Kidney glomerular epithelial cell (primary cell): ENCODE results near the gene LACC1.

Experiments used
- DNase-seq: peaks from one replicate; lab custom pipeline; 2025; lab: John Stamatoyannopoulos, UW

LACC1 gene

GRCh38 chr13:43879755-43880181, at the start of gene LACC1:
TSS of gene LACC1 (plus strand) at chr13:43879904. CDS start at chr13:43880986, 1,082 bp downstream.
- no peak for DNase-seq

DNA sequence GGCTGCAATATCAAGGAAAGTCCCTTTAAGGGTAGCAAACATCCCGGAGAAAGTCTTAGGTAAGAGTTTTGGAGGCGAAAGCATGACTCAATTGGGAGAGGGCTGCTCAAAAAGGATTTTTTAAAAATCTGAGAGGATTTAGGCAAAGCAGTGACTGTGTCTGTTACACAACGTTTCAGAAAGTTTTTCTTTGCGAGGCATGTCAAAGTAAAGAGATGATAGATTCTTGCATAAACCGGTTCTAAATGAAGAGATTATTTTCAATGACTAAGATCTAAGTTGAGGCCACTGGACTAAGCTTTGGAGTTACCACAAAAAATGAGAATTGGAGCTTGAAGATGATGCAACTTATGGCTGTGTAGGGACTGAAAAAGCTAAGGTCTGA, 49.2 kb upstream of the LACC1 start:
- DNase-seq: no peak

GRCh38 chr13:43831088-43831487, 48.6 kb upstream of the LACC1 start:
- DNase-seq: no peak

- DNase-seq: no peak
Observed at GRCh38 chr13:43835701-43836100, 44.0 kb upstream of the LACC1 start.

DNA sequence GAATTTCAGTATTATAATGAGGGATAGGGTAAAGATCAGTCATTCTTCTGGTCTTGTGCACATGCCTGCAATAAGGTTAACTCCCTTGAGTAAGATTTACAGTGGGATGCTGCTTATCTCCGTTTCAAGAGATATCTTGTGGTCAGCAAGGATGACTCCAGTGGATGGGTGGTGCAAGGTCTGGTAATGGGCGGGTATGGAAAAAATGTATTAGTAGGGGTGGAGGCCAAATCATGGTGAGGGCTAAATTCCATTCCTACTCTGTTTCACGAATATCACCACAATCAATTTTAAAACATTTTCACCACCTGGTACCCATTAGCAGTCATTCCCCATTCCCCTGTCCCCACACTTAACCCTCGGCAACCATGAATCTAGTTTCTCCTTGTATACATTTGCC, 40.8 kb upstream of the LACC1 start:
- DNase-seq: no peak

GRCh38 chr13:43846496-43847158, 33.1 kb upstream of the LACC1 start:
- DNase-seq: no peak

DNA sequence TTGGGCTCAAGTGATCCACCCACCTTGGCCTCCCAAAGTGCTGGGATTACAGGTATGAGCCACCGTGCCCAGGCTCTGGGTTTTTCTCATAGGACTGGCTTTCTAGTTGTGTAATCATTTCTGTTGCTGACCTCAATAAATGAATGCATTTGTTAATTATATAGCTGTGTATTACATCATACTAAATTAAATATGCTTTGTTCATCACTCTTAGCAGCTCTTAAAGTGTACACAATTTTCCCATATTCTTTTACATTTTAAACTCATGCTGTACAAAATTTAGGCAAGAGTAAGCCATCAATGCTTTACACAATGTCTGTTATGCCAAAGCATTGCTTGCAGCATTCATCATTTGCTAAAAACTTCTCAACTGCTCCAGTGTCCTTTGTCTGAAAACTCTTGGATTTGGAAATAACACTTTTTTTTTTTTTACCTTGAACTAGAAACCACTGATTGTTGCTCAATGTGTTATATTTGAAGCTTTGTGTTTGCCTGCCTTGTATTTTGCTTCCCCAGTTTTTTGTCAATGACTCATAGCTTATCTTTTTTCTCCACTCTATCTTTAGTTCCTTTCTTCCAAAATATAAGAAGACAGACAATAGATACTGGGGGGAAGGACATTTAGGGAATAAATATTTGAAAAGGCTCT, 31.6 kb upstream of the LACC1 start:
- DNase-seq: no peak

DNA sequence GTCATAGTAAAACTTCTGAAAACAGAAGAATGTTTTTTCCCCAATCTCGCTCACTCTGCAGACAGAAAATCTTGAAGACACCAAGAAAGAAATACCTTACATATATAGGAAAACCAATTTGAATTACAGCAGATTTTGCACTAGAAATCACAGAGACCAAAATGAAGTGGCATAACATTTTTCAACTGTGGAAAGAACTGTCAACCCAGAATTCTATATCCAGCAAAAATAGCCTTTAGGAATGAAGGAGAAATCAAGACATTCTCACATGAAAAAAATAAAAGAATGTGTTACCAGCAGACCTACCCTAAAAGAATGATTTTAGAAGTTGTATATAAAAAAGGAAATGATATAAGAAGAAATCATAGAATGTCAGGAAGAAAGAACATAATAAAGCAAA, 28.8 kb upstream of the LACC1 start:
- DNase-seq: no peak

GRCh38 chr13:43852923-43853404, 26.7 kb upstream of the LACC1 start:
- DNase-seq: no peak

GRCh38 chr13:43861863-43862262, 17.8 kb upstream of the LACC1 start:
- no peak for DNase-seq

DNA sequence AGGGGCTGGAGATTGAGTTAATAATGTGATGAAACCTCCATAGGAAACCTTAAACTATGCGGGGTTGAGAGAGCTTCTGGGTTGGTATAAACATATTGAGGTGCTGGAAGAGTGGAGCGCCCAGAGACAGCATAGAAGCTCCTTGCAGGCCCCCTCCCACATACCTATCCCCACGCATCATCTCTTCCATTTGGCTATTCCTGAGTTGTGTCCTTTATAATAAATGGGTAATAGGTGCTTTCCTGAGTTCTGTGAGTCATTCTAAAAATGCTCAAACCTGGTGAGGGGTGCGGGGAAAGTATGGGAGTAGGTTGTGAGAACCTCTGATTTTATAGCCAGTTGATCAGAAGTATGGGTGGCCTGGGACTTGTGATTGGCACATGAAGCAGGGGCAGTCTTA, 14.8 kb upstream of the LACC1 start:
- DNase-seq: no peak

- DNase-seq: no peak
Observed at GRCh38 chr13:43865892-43866291, 13.8 kb upstream of the LACC1 start.

DNA sequence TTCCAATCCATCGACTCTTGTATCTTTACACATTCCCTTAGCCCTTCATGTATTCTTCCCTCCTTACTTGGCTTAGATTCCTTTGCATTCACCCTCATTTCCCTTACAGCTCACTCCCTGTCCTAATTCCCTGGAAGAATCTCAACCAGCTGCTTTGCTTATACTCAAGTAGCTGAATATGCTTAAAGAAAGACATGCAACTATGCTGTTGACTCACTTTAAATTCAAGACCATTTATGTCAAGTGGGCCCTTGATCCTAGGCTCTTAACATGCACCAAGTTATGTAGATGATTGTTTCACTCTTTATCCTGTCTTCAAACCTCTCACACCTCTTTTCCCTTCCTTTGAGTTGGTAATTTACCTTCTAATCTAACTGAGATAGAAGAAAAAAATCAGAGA, 7.5 kb upstream of the LACC1 start:
- no peak for DNase-seq

DNA sequence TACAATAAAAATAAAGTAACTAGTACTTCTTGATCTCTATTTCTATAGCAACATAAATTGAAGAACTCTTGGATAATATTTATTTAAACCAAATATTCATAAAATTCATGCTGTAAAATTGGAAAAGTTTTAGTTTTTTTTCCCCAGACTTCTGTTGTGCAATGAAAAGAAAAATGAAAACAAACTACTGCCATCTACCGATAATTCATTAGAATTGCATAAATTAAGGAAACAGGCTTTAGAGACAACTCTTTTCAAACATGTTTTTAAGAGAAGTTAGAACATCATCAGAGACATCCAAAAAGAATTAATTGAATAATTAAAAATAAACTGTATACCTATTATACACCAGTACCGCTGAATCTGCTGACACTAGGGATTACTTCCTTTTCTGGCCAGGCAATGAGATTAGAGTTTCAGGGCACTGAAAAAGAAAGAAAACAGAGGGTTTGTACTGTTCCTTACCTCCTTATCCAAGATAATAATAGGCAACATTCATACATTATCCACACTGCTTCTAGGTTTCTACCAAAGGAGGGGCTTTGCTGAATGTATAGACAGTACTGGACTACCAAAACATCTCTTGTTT, 5.1 kb upstream of the LACC1 start:
- DNase-seq: peak; percentile 60

GRCh38 chr13:43876366-43876765, 3.3 kb upstream of the LACC1 start:
- DNase-seq: no peak

- DNase-seq: no peak
Observed at GRCh38 chr13:43877326-43877725, 2.4 kb upstream of the LACC1 start.

GRCh38 chr13:43877766-43878165, 1.9 kb upstream of the LACC1 start:
- no peak for DNase-seq

DNA sequence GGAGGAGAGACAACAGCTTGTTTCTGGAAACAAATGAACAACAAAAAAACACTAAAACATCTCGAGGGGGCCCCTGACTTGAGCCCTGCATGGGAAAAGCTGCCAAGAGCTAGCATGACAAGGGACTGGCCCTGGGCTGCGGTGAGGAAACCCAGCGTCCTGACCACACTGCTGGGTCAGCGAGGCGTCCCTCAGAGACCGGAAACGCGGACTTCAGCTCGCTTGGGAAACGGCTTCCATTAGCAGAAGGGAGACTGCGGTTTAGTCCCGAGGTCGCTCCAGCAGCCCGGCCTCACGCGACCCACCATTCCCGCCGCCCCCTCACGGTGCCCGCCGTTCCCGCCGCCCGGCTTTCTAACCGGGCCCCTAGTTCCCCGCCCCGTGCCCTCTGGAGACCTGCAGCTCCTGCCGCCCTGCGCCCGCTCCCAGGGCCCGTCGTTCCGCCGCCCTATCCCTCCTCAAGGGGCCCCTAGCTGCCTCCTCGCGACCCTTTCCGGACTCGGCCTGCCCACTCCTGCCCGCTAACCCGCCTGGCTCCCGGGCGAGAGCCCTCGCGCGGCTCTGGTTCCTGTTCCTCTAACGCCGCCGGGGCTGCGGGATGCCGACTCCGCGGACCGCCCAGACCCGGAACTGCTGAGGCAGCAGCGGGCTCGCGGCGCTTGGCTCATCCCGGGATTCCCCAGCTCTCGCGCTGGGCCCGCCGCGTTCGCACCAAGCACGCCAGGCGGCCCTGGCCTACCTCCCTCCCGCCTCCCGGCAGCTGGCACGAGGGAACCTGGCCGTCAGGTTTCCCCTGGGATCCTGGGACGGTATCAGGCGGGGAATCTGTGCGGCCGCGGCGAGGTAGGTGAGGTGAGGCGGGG, 581 bp upstream of the LACC1 start, which contains the start of gene CCDC122:
TSS of gene CCDC122 (minus strand) at position 849 of the 863 bp plus-strand sequence. CDS start 10,364 bp downstream, outside the sequence.
- peak; percentile 49 for DNase-seq

- DNase-seq: no peak
Observed at GRCh38 chr13:43880214-43880855, 631 bp downstream of the LACC1 start.

DNA sequence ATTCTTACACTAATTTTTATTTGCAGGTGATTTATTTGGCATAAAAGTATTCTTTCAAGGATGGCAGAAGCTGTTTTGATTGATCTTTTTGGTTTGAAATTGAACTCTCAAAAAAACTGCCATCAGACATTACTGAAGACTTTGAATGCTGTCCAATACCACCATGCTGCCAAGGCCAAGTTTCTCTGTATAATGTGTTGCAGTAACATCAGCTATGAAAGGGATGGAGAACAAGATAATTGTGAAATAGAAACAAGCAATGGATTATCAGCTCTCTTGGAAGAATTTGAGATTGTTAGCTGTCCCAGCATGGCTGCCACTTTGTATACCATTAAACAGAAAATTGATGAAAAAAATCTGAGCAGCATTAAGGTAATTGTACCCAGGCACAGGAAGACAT, 1.2 kb downstream of the LACC1 start:
- no peak for DNase-seq

DNA sequence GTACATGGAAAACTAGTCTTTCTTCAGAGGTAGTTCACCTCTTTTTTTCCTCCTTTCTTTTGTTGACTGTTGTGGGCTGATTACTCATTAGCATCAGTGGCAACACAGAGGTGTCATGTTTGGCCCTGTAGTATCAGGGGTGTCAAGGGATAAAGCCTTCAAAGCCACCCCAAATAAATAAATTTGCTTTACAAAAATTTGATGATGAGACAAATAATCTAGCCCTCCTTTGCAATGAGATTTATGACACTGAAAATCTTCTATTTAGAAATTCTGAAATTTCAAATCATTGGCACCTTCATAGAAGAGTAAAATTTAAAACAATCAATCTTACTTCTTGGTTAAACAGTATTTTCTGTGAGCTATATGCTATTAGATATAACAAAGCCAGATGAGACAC, 1.9 kb downstream of the LACC1 start:
- DNase-seq: no peak

DNA sequence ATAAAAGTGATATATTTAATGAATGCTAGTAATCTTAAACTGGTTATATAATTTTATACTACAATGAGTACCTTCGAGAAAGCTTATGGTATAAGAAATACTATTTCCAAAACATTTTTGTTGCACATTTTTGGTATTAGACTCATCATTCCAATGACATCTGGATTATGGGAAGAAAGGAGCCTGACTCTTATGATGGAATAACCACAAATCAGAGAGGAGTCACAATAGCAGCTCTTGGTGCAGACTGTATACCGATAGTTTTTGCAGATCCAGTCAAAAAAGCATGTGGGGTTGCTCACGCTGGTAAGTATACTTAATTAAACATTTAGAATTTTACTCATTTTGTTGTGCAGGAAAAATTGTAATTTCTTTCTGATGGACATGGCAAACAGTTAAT, 3.9 kb downstream of the LACC1 start:
- no peak for DNase-seq
